ENCODE results near the gene NUP54.
A peak's percentile ranks its signal among the peaks of the same experiment; 100 is the strongest.

NUP54 gene, protein sequence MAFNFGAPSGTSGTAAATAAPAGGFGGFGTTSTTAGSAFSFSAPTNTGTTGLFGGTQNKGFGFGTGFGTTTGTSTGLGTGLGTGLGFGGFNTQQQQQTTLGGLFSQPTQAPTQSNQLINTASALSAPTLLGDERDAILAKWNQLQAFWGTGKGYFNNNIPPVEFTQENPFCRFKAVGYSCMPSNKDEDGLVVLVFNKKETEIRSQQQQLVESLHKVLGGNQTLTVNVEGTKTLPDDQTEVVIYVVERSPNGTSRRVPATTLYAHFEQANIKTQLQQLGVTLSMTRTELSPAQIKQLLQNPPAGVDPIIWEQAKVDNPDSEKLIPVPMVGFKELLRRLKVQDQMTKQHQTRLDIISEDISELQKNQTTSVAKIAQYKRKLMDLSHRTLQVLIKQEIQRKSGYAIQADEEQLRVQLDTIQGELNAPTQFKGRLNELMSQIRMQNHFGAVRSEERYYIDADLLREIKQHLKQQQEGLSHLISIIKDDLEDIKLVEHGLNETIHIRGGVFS

DNA sequence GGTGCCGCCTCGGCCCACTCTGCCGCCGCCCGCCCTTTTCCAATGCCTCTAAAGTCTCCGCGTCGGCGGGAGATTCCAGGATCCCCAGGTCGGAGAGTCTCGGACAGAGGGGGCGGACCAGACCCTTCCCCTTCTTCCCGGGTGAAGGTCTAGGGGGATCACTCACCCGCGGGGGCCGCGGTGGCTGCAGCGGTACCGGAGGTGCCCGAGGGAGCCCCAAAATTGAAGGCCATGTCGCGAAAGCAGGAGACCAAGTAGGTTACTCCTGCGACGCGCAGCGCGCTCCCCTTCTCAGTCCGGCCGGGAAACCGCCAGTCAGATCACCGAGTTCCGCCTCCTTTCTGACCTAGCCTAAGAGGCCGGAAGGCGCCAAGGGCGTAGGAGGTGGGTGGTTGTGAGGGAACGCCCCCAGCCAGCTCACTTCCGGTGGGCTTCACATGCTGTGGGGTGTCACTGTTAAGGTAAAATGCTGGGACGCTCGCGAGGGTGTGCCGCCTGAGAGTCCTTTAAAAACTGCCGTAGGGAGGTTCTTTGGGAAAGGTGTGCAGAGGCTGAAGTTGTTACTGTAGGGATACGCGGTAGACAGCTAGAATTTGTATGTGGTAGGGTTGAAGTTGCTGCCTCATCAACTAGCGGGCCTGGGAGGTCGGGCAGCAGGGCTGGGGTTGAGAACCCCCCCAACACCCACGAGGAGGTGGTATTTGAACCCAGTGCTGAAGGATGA is at the start of gene NUP54:
NUP54 (minus strand) TSS at position 256 of the 724 bp plus-strand sequence; CDS start at position 233, 23 bp downstream.
- Mint-ChIP-seq H3K4me3 (peak within 1 kb of the TSS; percentile 92 to 97), H3K4me1 (peaks cover 29% of the 10 kb centered on the region), H3K27me3 (no peaks in the 10 kb centered on the region), H3K27ac (peak within 1 kb of the TSS; percentile 93 to 96), H3K9me3 (no peaks in the 10 kb centered on the region)
- peak; percentile 97 for DNase-seq
- ATAC-seq, result peak; percentile 99

DNA sequence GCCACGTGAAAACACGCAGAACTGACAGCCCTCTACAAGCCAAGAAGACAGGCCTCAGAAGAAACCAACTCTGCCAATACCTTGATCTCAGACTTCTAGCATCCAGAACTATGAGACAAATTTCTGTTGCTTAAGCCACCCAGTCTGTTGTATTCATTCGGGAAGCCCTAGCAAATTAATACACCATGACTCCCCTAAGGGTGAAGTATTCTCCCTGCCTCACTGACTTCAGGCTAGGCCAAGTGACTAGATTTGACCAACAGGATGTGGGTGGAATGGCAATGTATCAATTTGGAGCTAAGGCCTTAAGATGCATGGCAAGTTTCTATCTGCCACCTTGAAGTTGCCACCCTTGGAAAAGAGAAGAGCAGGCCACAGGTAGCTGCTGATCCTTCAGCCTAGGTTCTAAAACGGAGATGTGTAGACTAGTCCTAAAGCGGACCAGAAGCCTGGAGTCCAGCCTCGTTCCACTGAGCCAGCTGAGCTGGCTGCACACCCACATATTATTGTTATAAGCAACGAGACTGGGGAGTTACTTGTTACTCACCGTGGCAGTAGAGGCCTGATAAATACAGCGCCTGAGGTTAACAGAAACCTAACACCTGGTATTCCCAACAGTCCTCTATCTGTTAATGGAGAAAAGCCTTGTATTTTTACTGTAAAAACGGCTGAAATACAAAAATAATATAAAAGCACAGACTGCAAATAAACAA is 49.0 kb upstream of the NUP54 start:
- no peak for DNase-seq
- Mint-ChIP-seq H3K4me1 (peaks cover 50% of the 10 kb centered on the region), H3K4me3 (peak overlapping the region in 1 of 2 donors; percentile 42), H3K9me3 (peaks cover 2 to 12% of the 10 kb centered on the region in 2 donors), H3K27ac (no peak overlapping the region), H3K27me3 (no peaks in the 10 kb centered on the region)
- ATAC-seq, result no peak

DNA sequence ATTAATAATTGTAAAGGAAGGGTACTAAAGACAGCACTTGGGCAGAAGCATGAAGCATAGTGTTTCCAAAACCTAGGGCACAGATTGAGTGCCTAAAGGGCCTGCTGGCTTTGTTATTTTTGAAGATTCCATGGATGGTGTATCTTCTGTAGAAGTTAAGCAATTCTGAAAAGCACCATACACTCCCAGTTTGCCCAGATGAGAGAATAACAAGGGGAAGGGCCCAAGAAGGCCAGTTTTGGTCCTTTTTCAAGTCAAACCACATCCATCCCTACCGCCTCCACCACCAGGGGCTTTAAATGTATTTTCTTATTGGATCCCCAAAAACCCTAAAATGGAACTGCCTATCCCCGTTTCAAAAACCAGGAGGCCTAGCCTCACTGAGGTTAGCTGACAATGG is 48.2 kb upstream of the NUP54 start:
- no peak for ATAC-seq
- H3K27ac Mint-ChIP-seq, result no peak overlapping the region

GRCh38 chr4:76195326-76195725 is 47.1 kb upstream of the NUP54 start:
- Mint-ChIP-seq H3K27ac (no peak overlapping the region), H3K9me3 (peaks cover 7 to 18% of the 10 kb centered on the region in 2 donors), H3K27me3 (no peaks in the 10 kb centered on the region), H3K4me1 (peaks cover 39% of the 10 kb centered on the region), H3K4me3 (no peak overlapping the region)
- DNase-seq (no peak), ATAC-seq (no peak)

More for the DNA sequence above, 48.2 kb upstream of the NUP54 start:
- H3K27me3 Mint-ChIP-seq, result no peaks in the 10 kb centered on the region
- no peak overlapping the region for H3K4me3 Mint-ChIP-seq
- peaks cover 49% of the 10 kb centered on the region for H3K4me1 Mint-ChIP-seq
- H3K9me3 Mint-ChIP-seq, result peaks cover 7 to 18% of the 10 kb centered on the region in 2 donors
- no peak for DNase-seq

DNA sequence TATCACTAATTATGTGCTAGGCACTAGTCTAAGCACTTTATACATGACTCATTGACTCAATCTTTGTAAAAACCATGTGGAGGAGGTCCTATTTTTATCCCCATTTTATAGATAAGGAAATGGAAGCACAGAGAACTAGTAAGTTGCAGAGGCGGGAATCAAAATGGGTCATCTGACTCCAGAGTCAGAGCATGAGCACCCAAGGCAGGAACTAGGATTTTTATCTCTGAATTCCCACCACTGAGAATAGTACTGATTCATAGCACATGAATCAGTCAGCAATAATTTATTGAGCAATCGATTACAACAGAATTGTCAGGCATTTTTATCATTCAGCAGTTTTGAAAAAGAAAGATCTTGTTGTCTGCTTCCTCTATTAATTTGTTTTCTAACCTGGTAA is 46.1 kb upstream of the NUP54 start:
- DNase-seq (no peak), ATAC-seq (no peak)
- Mint-ChIP-seq H3K27me3 (no peaks in the 10 kb centered on the region), H3K4me1 (peaks cover 29% of the 10 kb centered on the region), H3K4me3 (no peak overlapping the region), H3K9me3 (peaks cover 7 to 18% of the 10 kb centered on the region in 2 donors), H3K27ac (no peak overlapping the region)

- Mint-ChIP-seq H3K4me1 (peaks cover 8% of the 10 kb centered on the region), H3K4me3 (no peak overlapping the region), H3K27ac (no peak overlapping the region), H3K9me3 (peaks cover 7 to 18% of the 10 kb centered on the region in 2 donors), H3K27me3 (no peaks in the 10 kb centered on the region)
- ATAC-seq (no peak), DNase-seq (no peak)
Observed at GRCh38 chr4:76192236-76192635, 44.0 kb upstream of the NUP54 start.

DNA sequence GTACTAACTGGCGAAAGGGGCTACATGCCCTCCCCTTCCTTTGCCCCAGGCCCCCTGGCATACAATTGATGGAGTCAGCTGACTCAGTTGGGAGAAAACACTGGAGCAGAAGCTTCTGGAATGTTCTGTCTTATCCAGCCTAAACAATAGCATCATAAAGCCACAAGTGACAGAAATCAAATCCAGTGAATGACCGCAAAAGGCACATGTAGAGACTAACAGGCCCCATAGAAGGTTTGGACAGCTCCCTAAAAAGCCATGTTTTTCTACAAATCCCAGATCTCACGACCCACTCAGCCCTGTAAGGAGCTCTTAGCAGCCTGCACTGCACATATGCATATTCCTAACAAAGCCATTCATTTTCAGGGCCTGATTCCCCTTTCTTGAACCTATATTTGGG is 40.4 kb upstream of the NUP54 start:
- Mint-ChIP-seq H3K27me3 (no peaks in the 10 kb centered on the region), H3K9me3 (peaks cover 7 to 18% of the 10 kb centered on the region in 2 donors), H3K27ac (peak overlapping the region in 1 of 2 donors; percentile 54), H3K4me3 (no peak overlapping the region), H3K4me1 (no peaks in the 10 kb centered on the region)
- DNase-seq (no peak), ATAC-seq (no peak)

- DNase-seq, result no peak
- no peak for ATAC-seq
Observed at GRCh38 chr4:76188149-76188548, 40.0 kb upstream of the NUP54 start.

GRCh38 chr4:76187152-76187551 is 39.0 kb upstream of the NUP54 start:
- Mint-ChIP-seq H3K27ac (no peak overlapping the region), H3K4me1 (no peaks in the 10 kb centered on the region), H3K27me3 (no peaks in the 10 kb centered on the region), H3K4me3 (no peak overlapping the region), H3K9me3 (peaks cover 4 to 6% of the 10 kb centered on the region in 2 donors)
- ATAC-seq (no peak), DNase-seq (no peak)

More at GRCh38 chr4:76188149-76188548, 40.0 kb upstream of the NUP54 start:
- no peaks in the 10 kb centered on the region for H3K27me3 Mint-ChIP-seq
- H3K4me3 Mint-ChIP-seq, result no peak overlapping the region
- peaks cover 7 to 16% of the 10 kb centered on the region in 2 donors for H3K9me3 Mint-ChIP-seq
- H3K27ac Mint-ChIP-seq, result peak overlapping the region in 1 of 2 donors; percentile 54
- H3K4me1 Mint-ChIP-seq, result no peaks in the 10 kb centered on the region

GRCh38 chr4:76182463-76182862 is 34.3 kb upstream of the NUP54 start:
- no peak overlapping the region for H3K4me3 Mint-ChIP-seq
- ATAC-seq (no peak), DNase-seq (no peak)
- no peaks in the 10 kb centered on the region for H3K9me3 Mint-ChIP-seq
- H3K4me1 Mint-ChIP-seq, result no peaks in the 10 kb centered on the region
- H3K27me3 Mint-ChIP-seq, result no peaks in the 10 kb centered on the region
- H3K27ac Mint-ChIP-seq, result no peak overlapping the region

GRCh38 chr4:76179398-76180318 is 31.5 kb upstream of the NUP54 start:
- no peaks in the 10 kb centered on the region for H3K27me3 Mint-ChIP-seq
- DNase-seq (peak; percentile 78 to 79), ATAC-seq (peak; percentile 93)
- H3K9me3 Mint-ChIP-seq, result no peaks in the 10 kb centered on the region
- H3K27ac Mint-ChIP-seq, result no peak overlapping the region
- H3K4me3 Mint-ChIP-seq, result no peak overlapping the region
- H3K4me1 Mint-ChIP-seq, result no peaks in the 10 kb centered on the region

DNA sequence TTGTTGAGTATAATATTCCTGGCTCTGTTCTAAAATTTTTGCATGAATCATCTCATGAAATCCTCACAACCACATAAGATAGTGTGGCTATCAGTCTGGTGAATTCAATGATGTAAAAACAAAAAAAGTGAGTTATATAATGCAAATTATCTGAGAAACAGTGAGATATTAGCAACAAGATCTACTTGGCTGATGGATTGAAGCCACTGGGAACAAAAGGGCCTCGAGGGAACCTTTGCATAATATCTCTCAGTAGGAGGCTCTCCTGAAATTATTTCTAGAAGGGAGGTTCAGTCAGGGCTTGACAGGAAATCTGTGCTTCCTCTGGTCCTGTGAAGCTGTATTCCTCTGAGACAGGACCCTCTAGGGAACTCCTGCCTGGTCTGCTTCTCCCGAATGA is 30.1 kb upstream of the NUP54 start:
- no peaks in the 10 kb centered on the region for H3K4me1 Mint-ChIP-seq

DNA sequence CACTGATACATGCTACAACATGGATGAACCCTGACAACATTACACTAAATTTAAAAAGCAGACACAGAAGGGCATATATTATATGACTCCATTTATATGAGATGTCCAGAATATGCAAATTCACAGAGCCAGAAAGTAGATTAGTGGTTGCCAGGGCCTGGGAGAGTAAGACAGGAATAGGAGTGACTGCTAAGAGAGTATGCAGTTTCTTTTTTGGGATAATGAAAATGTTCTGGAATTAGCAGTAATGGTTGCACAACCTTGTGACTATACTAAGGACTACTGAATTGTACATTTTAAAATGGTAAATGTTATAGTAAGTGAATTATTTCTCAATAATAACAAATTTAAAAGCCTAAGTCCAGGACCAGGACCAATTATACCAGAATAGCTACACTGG is 29.5 kb upstream of the NUP54 start:
- Mint-ChIP-seq H3K27me3 (no peaks in the 10 kb centered on the region), H3K4me3 (no peak overlapping the region), H3K4me1 (no peaks in the 10 kb centered on the region), H3K9me3 (no peaks in the 10 kb centered on the region), H3K27ac (no peak overlapping the region)
- ATAC-seq (no peak), DNase-seq (no peak)

More for the DNA sequence above, 30.1 kb upstream of the NUP54 start:
- no peak for ATAC-seq
- Mint-ChIP-seq H3K4me3 (no peak overlapping the region), H3K27me3 (no peaks in the 10 kb centered on the region), H3K9me3 (no peaks in the 10 kb centered on the region), H3K27ac (no peak overlapping the region)
- no peak for DNase-seq

- DNase-seq (no peak), ATAC-seq (no peak)
- no peak overlapping the region for H3K4me3 Mint-ChIP-seq
- H3K27me3 Mint-ChIP-seq, result no peaks in the 10 kb centered on the region
- no peaks in the 10 kb centered on the region for H3K4me1 Mint-ChIP-seq
- no peak overlapping the region for H3K27ac Mint-ChIP-seq
- H3K9me3 Mint-ChIP-seq, result no peaks in the 10 kb centered on the region
Observed at GRCh38 chr4:76175336-76175735, 27.1 kb upstream of the NUP54 start.
